Measurements from ENCODE around the gene RASGRF1.
"Not testable (repeated sequence)": the region's sequence is repeated elsewhere in the genome, so short reads cannot be mapped to it uniquely, and the experiment has no call there.

The RASGRF1 gene

DNA sequence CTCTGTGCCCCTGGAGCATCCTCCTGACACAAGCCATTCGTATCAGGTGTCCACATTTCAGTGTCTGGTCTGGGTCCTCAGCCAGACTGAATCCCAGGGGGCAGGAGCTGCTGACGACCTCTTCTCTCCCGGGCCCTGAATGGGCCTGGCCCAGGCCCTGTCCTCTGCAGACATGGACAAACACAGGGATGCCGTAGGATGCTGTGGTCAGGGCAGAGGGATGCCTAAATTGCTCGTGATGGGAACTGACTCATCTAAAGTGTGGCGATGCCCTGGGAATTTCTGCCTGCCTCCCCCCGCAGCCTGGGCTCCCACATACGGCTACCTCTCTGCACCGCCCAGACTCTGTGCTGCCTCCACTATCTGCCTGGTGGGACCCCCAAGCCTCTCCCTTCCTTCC, 87.3 kb downstream of the RASGRF1 start:
- DNase-seq = no peak

DNA sequence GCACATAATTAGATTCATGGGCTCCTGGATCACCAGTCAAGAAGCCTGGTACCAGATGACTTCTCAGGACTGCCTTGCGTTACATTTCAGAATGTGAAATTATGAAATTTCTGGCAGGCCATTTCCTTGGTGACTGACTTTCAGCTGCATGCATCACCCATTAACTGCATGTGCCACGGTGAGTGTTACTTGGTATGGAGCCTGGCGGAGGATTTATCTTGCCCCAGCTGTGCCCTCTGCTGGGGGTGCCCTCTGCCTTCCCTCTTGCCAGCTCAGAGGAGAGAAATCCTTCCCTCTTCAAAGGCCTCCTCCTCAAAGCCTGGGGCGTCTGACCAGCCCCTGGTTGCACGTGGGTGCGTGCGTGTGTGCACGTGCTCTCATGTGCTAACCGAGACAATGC, 88.0 kb downstream of the RASGRF1 start:
- no peak for DNase-seq

GRCh38 chr15:78999636-79000035, 90.9 kb downstream of the RASGRF1 start:
- DNase-seq = no peak

DNA sequence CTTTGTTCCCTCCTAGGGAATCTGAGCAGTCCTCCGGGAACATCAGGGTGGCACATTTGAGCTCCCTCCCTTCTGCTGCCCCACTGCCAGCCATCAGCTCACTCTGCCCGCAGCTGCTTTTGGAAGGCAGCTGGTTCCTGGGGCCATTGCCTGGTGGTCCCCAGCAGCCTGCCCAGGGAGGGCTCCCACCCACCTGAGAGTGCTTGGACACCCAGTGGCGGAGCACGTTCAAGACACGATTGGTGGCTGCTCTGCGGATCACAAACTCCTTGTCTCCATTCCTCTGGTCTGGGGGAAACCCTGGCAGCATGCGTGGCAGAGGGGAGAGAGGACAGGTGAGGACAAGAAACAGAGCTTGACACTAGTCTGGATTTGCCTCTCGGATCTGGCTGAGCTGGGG, 92.1 kb downstream of the RASGRF1 start:
- no peak for DNase-seq

- DNase-seq = no peak
Observed at GRCh38 chr15:78997981-78998499, 92.5 kb downstream of the RASGRF1 start.

- DNase-seq = no peak
Observed at GRCh38 chr15:78996894-78997275, 93.7 kb downstream of the RASGRF1 start.

DNA sequence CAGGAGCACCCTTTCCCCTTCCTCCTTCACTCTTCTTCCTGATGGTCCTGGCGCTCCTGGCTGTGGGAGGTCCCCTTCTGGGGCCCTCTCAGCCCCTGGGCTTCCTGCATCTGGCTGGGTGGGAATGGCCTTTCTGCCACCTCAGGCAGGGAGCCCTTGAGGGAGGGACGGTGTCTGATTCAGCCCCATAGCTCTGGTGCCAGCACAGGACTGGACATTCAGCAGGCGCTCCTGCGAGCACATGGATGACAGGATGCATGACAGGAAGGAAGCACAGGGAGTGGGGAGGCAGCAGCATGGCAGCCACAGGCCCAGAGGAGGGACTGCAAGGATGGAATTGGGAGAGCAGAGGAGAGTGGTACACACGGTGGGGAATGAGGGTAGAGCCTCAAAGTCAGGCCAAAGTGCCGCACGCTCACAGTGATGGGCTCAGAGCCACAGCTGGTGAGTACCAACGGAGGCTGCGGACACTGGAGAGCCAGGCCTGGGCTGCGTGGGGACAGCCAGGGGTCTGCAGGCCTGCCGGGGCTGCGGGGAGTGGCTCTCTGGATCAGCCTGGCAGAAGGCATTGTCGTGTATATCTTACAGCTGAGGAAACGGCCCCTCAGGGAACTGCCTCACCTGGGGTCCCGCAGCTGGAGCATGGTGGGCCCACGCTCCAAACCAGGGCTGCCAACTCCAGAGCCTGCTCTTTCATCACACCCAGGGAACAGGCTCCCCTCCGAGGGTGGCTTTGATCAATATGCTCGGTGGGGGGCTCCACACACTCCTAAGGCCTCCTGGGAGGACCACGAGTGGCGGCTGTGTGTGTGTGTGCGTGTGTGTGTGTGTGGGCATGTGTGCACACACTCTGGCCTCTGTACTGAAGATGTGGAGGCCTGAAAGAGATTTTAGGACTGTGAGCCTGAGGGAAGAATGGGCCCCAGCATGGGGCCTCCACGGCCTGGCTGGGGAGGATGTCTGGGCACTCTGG, 94.4 kb downstream of the RASGRF1 start:
- DNase-seq = no peak

- DNase-seq = not testable (repeated sequence)
Observed at GRCh38 chr15:78995161-78995560, 95.4 kb downstream of the RASGRF1 start.

DNA sequence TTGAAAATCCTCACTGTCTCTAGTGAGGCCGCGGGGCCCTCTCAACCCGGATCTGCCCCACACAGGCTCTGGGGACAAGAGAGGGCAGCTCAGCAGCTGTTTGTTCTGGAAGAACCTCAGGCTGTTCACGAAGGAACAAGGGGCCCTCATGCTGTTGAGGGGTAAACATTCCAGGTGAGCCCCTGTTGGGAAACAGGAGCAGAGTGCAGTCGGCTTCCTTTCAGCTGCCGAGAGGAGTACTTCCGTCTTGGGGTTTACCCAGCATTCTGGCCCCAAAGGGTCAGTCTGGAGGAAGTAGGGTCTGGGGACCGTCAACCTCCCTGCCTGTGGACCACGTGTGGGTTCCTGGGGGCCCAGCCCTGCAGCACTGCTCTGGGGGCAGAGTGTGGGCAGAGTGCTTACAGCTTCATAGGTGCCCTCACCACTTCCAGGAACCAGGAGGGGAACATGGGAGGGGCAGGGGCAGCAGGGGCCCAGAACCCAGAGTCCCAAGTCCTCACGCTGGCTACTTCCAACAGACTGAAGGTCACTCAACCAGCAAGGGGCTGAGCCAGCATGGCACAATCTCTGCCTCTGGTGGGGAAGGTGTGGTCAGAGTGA, 96.5 kb downstream of the RASGRF1 start:
- no peak for DNase-seq

DNA sequence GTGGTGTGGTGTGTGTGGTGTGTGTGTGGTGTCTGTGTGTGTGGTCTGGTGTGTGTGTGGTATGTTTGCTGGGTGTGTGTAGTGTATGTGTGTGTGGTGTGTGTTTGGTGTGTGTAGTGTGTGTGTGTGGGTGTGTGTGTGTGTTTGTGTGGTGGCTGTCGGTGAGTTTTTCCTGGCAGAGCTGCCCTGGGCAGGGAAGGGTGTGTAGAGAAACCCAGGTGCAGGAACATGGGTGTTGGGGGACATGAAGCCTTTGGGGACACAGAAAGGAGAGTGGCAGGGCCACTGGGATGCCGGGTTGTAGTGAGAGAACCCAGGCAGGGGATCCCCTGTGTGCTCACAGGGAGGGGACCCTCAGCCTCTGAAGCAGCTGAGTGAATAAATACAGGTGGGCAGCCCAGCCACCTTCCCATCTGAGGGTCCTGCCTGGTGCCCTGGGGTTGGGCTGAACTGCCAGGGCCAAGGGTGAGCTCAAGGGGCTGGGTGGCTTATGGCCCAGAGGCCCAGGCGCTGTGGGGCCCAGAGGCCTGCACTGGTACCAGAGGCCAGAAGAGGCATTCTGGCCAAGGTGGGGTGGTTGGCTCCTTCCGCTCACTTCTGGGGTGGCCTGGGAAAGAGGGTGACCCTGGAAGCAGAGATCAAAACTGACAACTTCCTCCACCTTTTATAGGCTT, 97.2 kb downstream of the RASGRF1 start:
- no peak for DNase-seq

- no peak for DNase-seq
Observed at GRCh38 chr15:78992416-78993256, 97.9 kb downstream of the RASGRF1 start.

DNA sequence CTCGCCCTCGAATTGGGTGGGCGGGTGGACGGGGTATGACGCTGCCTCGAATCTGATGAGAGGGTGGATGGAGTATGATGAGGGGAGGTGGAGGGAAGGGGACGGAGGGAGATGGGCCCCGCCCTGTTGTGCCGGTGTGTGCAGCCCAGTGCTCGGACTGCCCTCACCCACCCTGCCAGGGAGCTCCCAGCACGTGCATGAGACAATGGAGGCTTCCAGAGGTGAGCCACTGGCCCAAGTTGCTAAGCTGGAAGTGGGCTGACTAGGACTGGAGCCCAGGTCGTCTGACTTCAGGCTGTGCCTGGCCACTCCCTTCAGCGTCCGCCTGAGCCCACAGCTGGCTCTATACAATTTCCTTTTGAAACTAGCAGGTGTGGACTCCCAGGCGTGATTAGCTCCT, 98.7 kb downstream of the RASGRF1 start:
- DNase-seq = no peak

DNA sequence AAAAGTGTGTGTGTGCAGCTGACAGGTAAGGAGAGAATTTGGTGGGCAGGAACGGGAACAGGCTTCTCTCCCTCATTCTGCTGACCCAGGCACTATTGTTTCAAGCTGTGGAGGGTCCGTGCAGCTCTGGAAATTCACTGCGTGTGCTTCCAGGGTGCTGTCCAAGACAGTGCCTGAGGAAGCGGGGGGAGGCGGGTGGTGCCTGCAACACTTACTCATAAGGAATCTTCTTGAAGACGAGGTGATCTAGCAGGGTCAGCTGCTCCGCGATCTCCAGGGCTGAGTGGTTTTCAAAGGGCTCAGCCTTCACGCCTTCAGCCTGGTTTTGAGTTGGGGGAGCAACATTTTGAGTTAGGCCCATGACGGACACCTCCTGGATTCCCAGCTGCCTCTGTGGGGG, 99.1 kb downstream of the RASGRF1 start:
- no peak for DNase-seq

DNA sequence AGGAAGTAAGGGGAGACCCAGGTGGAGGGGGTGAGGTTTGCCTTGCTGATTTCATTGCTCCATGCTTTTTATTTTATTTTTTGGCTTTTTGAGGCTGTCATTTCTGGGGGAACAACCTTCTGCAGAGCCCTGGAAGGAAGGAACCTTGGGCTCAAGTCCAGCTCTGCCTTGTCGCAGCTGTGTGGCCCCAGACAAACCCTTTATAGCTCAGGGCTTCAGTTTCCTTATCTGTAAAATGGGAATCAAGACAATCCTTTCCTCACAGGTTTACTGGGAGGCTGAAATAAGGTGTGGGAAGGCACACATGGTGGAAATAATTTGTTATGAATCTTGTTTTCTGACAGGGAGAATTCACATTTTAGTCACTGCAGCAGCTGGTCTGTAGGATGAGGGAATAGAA, 100.3 kb downstream of the RASGRF1 start:
- DNase-seq = no peak

- DNase-seq = no peak
Observed at GRCh38 chr15:78989701-78990240, 100.8 kb downstream of the RASGRF1 start.

DNA sequence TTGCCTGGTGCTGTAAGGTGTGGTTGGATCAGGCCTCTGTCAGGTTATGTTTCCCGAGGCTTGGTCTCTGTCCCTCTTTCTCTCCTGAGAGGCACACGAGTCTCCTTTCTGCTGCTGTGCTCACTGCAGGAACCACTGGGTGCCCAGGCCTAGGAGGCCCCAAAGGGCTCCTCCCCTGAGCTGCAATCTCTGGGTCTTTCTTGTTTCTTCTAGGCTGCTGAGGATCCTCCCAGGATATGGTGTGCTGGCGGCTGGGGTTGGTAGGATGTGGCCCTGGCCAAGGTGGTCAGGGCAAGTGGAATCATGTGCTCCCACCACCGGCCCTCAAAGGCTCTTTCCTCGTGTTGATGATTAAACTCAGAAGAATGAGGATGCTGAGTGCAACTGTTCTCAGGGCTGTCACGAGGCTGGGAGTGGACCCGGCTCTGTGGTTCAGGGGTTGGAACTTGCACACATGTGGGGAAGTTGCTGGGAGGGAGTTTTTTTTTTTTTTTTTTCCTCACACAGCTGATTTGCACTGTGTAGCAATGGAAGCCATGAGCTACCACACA, 102.1 kb downstream of the RASGRF1 start:
- no peak for DNase-seq

DNA sequence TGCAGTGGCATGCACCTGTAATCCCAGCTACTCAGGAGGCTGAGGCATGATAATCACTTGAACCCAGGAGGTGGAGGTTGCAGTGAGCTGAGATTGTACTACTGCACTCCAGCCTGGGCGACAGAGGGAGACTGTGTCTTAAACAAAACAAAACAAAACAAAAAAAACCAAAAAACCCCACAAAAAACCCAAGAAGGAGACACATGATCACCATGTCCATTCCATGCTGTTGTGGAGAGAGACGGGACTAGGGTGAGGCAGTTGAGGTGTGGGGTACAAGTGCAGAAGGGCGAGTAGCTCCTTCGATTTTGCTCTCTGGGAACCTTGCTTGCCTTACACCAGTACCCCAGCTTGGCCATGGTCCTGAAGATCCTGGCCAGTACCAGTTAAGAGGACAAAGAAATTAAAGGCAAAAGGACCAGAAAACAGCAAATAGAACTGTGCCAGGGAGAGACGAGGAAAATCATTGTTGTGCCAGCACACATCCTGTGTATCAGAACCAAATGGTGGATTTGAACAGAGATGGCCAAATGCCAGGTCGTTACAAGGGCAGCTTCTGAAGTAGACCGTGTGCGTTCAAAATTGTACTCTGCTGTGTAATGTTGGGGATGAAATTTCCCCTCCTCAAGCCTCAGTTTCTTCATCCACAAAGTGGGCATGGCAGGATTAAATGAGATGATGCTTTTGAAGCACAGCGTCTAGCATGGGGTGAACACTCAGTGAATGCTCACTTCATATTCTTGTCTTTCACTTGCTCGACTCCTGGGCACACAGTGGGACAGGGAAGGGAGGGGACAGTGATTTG, 102.8 kb downstream of the RASGRF1 start:
- no peak for DNase-seq

- DNase-seq = no peak
Observed at GRCh38 chr15:78985859-78986475, 104.6 kb downstream of the RASGRF1 start.

DNA sequence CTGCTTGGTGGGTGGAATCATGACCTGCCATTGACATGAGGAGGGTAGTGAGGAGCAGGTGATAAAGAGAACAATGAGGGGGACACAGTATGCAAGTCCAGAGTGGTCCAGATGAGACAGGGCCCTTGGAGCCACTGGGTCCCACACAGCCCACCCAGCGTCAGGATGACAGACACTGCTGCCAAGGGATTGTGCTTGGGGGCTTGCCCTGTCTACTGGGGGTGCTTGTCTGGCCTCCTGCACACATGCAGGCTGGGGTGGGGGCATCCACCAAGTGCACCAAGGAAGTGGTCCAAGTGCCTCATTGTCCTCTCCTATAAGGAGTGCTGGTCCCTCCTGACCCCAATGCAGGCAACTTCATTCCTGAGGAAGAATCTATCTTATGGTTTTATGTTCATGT, 106.5 kb downstream of the RASGRF1 start:
- DNase-seq = no peak

DNA sequence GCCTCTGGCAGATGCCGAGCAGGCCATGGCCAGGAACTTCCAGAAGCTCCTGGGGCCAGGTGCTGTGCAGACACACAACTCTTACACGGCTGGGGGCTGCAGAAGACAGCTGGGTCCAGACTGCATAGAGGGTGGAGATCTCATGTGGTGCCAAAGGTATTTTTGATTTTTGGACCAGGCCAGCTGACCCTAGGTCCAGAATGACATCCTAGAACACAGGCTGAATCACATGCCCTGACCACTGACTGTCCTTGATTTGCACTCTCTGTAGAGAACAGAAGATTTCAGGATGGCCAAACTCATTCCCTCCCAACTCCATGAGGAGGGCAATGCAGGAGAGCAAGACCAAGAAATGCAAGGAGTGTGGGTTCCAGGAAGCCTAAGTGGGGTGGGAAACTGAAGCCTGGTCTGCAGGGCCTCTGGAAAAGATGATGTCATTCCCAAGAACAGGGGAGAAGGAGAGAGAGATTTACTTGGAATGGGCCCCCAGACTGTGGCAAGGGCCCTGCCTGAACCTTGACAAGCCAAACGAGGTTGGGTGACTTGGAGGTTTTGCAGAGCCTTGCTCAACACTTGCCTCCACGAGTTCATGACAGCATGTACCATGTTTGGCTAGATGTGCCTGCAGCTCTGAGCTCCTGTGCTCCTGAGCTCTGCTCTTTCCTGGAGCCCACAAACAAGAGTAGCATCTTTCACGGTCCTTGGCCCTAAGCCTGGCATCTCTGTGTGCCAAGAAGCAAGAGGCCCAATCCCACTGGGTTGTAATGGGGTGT, 107.2 kb downstream of the RASGRF1 start:
- no peak for DNase-seq
